ENCODE data around the gene SLC5A3.

SLC5A3 gene

GRCh38 chr21:34046917-34047316 lies 26.5 kb upstream of the SLC5A3 start:
- H3K4me3 ChIP-seq (ENCODE audit: control insufficient read depth, low read depth, low read length), result no peak overlapping the region
- no peak for DNase-seq (ENCODE audit: low read depth)
- TF ChIP-seq CTCF (IDR thresholded peaks at IDR 0.05; ENCODE audit: control insufficient read depth, insufficient read depth, low read depth, low read length, missing control alignments), result no peak

- DNase-seq (ENCODE audit: low read depth), result no peak
- TF ChIP-seq CTCF (IDR thresholded peaks at IDR 0.05; ENCODE audit: control insufficient read depth, insufficient read depth, low read depth, low read length, missing control alignments), result no peak
- H3K4me3 ChIP-seq (ENCODE audit: control insufficient read depth, low read depth, low read length), result no peak overlapping the region
Measured at GRCh38 chr21:34047835-34048234, 25.5 kb upstream of the SLC5A3 start.

GRCh38 chr21:34052171-34052570 lies 21.2 kb upstream of the SLC5A3 start:
- no peak overlapping the region for H3K4me3 ChIP-seq (ENCODE audit: control insufficient read depth, low read depth, low read length)
- TF ChIP-seq CTCF (IDR thresholded peaks at IDR 0.05; ENCODE audit: control insufficient read depth, insufficient read depth, low read depth, low read length, missing control alignments), result no peak
- DNase-seq (ENCODE audit: low read depth), result no peak

GRCh38 chr21:34054259-34054658 lies 19.1 kb upstream of the SLC5A3 start:
- H3K4me3 ChIP-seq (ENCODE audit: control insufficient read depth, low read depth, low read length), result no peak overlapping the region
- TF ChIP-seq CTCF (IDR thresholded peaks at IDR 0.05; ENCODE audit: control insufficient read depth, insufficient read depth, low read depth, low read length, missing control alignments), result no peak
- DNase-seq (ENCODE audit: low read depth), result no peak

GRCh38 chr21:34055615-34056014 lies 17.8 kb upstream of the SLC5A3 start:
- TF ChIP-seq CTCF (IDR thresholded peaks at IDR 0.05; ENCODE audit: control insufficient read depth, insufficient read depth, low read depth, low read length, missing control alignments), result no peak
- H3K4me3 ChIP-seq (ENCODE audit: control insufficient read depth, low read depth, low read length), result no peak overlapping the region
- no peak for DNase-seq (ENCODE audit: low read depth)

- DNase-seq (ENCODE audit: low read depth), result no peak
- H3K4me3 ChIP-seq (ENCODE audit: control insufficient read depth, low read depth, low read length), result no peak overlapping the region
- no peak for TF ChIP-seq CTCF (IDR thresholded peaks at IDR 0.05; ENCODE audit: control insufficient read depth, insufficient read depth, low read depth, low read length, missing control alignments)
Measured at GRCh38 chr21:34061983-34062382, 11.4 kb upstream of the SLC5A3 start.

- TF ChIP-seq CTCF (IDR thresholded peaks at IDR 0.05; ENCODE audit: control insufficient read depth, insufficient read depth, low read depth, low read length, missing control alignments), result no peak
- no peak overlapping the region for H3K4me3 ChIP-seq (ENCODE audit: control insufficient read depth, low read depth, low read length)
- no peak for DNase-seq (ENCODE audit: low read depth)
Measured at GRCh38 chr21:34065027-34065426, 8.4 kb upstream of the SLC5A3 start.

Data from AG09309 (cell line).